HEK293 (cell line): ENCODE data around the gene ZIK1.
A peak's percentile ranks its signal among the peaks of the same experiment; 100 is the strongest.

ENCODE experiments used
- CTCF ChIA-PET: fragments of 350-600 bp; formaldehyde crosslinking; extraction: SDS; loops from one replicate; lab custom pipeline; 2021; ENCODE audit warnings: antibody characterized with exemption; lab: Yijun Ruan, JAX
- POLR2A ChIA-PET: fragments of 300-600 bp; formaldehyde crosslinking; extraction: SDS; loops from one replicate; lab custom pipeline; 2020; ENCODE audit warnings: antibody characterized with exemption, inconsistent platforms; lab: Yijun Ruan, JAX
- H3K27ac ChIP-seq: fragments of 200-500 bp; sonication (Bioruptor generic); 2 replicates; pipeline ENCODE4 v1.5.1; 2014; ENCODE audit warnings: low read depth, low read length, control low read depth, inconsistent platforms; ENCODE audit errors: extremely low read depth
- H3K36me3 ChIP-seq, 2 experiments: fragments of 200-500 bp in 1 of 2; sonication (Bioruptor generic) in 1 of 2; 1 replicate in 1 of 2; 2 replicates in 1 of 2; pipeline ENCODE4 v1.5.1; 2014 to 2017; ENCODE audit warnings: inconsistent platforms in 2 of 2, low read length in 2 of 2; ENCODE audit not compliant: control insufficient read depth in 2 of 2, insufficient read depth in 1 of 2
- H3K4me1 ChIP-seq: fragments of 200-500 bp; sonication (Bioruptor generic); 2 replicates; pipeline ENCODE4 v1.5.1; 2014; ENCODE audit warnings: mild to moderate bottlenecking, low read length, inconsistent platforms; ENCODE audit not compliant: control insufficient read depth, insufficient read depth
- H3K4me3 ChIP-seq: 2 replicates; pipeline ENCODE4 v1.5.1; 2011; ENCODE audit warnings: low read depth, mild to moderate bottlenecking, control low read depth, low read length, moderate library complexity
- H3K9me3 ChIP-seq: fragments of 200-500 bp; sonication (Bioruptor generic); 2 replicates; pipeline ENCODE4 v1.5.1; 2014; ENCODE audit warnings: low read depth, low read length, inconsistent platforms; ENCODE audit not compliant: control insufficient read depth, insufficient read depth
- GLI2 ChIP-seq: fragments of 450-650 bp; formaldehyde crosslinking; IDR thresholded peaks from 2 replicates; pipeline ENCODE4; 2017; ENCODE audit warnings: missing biosample characterization, missing genetic modification characterization, low read depth, borderline replicate concordance
- KLF17 ChIP-seq: fragments of 450-650 bp; formaldehyde crosslinking; IDR thresholded peaks from 2 replicates; pipeline ENCODE4 v1.5.1; 2016; ENCODE audit warnings: missing biosample characterization, missing genetic modification characterization
- MEIS1 ChIP-seq: sonication (generic); formaldehyde crosslinking; IDR thresholded peaks from 2 replicates; pipeline ENCODE4 v1.8.1; 2022; ENCODE audit warnings: missing genetic modification reagents, mild to moderate bottlenecking, borderline replicate concordance
- OVOL3 ChIP-seq: fragments of 450-650 bp; formaldehyde crosslinking; IDR thresholded peaks from 2 replicates; pipeline ENCODE4 v1.5.1; 2016; ENCODE audit warnings: missing biosample characterization, missing genetic modification characterization
- SETDB1 ChIP-seq: IDR thresholded peaks from one replicate; pipeline ENCODE4 v1.6.1; 2017; ENCODE audit warnings: mild to moderate bottlenecking, low read length, moderate library complexity, mixed read lengths; ENCODE audit not compliant: insufficient read length
- SP2 ChIP-seq: fragments of 450-650 bp; formaldehyde crosslinking; IDR thresholded peaks from 2 replicates; pipeline ENCODE4 v1.5.1; 2016; ENCODE audit warnings: missing biosample characterization, missing genetic modification characterization
- TCF7L2 ChIP-seq: IDR thresholded peaks from 2 replicates; pipeline ENCODE4 v1.6.1; 2011; ENCODE audit warnings: low read depth, mild to moderate bottlenecking, inconsistent platforms, low read length, moderate library complexity, borderline replicate concordance
- TRIM28 ChIP-seq: IDR thresholded peaks from 2 replicates; pipeline ENCODE4 v1.6.1; 2011; ENCODE audit warnings: low read length, control low read depth, borderline replicate concordance
- ZBTB21 ChIP-seq: fragments of 450-650 bp; formaldehyde crosslinking; IDR thresholded peaks from 2 replicates; pipeline ENCODE4 v1.5.1; 2017; ENCODE audit warnings: missing biosample characterization, missing genetic modification characterization
- ZBTB49 ChIP-seq: fragments of 450-650 bp; formaldehyde crosslinking; IDR thresholded peaks from 2 replicates; pipeline ENCODE4 v1.5.1; 2016; ENCODE audit warnings: missing biosample characterization, missing genetic modification characterization, low read depth
- ZNF157 ChIP-seq: fragments of 450-650 bp; formaldehyde crosslinking; IDR thresholded peaks from 2 replicates; pipeline ENCODE4 v1.5.1; 2016; ENCODE audit warnings: missing biosample characterization, missing genetic modification characterization
- ZNF18 ChIP-seq: fragments of 450-650 bp; formaldehyde crosslinking; IDR thresholded peaks from 2 replicates; pipeline ENCODE4 v1.5.1; 2016; ENCODE audit warnings: missing biosample characterization, missing genetic modification characterization
- ZNF2 ChIP-seq: fragments of 450-650 bp; formaldehyde crosslinking; IDR thresholded peaks from 2 replicates; pipeline ENCODE4 v1.5.1; 2016; ENCODE audit warnings: missing biosample characterization, missing genetic modification characterization
- ZNF223 ChIP-seq: fragments of 450-650 bp; formaldehyde crosslinking; IDR thresholded peaks from 2 replicates; pipeline ENCODE4 v1.5.1; 2016; ENCODE audit warnings: missing biosample characterization, missing genetic modification characterization
- ZNF239 ChIP-seq: fragments of 450-650 bp; formaldehyde crosslinking; IDR thresholded peaks from 2 replicates; pipeline ENCODE4 v1.5.1; 2016; ENCODE audit warnings: missing biosample characterization, missing genetic modification characterization
- ZNF266 ChIP-seq: fragments of 450-650 bp; formaldehyde crosslinking; IDR thresholded peaks from 2 replicates; pipeline ENCODE4 v1.5.1; 2016; ENCODE audit warnings: missing biosample characterization, missing genetic modification characterization, low read depth
- ZNF280D ChIP-seq: fragments of 450-650 bp; formaldehyde crosslinking; IDR thresholded peaks from 2 replicates; pipeline ENCODE4 v1.5.1; 2016; ENCODE audit warnings: missing biosample characterization, missing genetic modification characterization
- ZNF354C ChIP-seq: fragments of 450-650 bp; formaldehyde crosslinking; IDR thresholded peaks from 2 replicates; pipeline ENCODE4 v1.5.1; 2016; ENCODE audit warnings: missing biosample characterization, missing genetic modification characterization, low read depth, borderline replicate concordance
- ZNF366 ChIP-seq: fragments of 450-650 bp; formaldehyde crosslinking; conservative IDR thresholded peaks from 2 replicates; pipeline ENCODE4 v1.5.1; 2016; ENCODE audit warnings: missing biosample characterization, missing genetic modification characterization
- ZNF473 ChIP-seq: fragments of 450-650 bp; formaldehyde crosslinking; IDR thresholded peaks from 2 replicates; pipeline ENCODE4 v1.5.1; 2017; ENCODE audit warnings: missing biosample characterization, missing genetic modification characterization
- ZNF530 ChIP-seq: fragments of 450-650 bp; formaldehyde crosslinking; IDR thresholded peaks from 2 replicates; pipeline ENCODE4 v1.5.1; 2016; ENCODE audit warnings: low read depth, missing biosample characterization, missing genetic modification characterization
- ZNF658 ChIP-seq: fragments of 450-650 bp; formaldehyde crosslinking; IDR thresholded peaks from 2 replicates; pipeline ENCODE4; 2016; ENCODE audit warnings: missing biosample characterization, missing genetic modification characterization
- ZNF660 ChIP-seq: fragments of 450-650 bp; IDR thresholded peaks from 2 replicates; pipeline ENCODE4 v1.5.1; 2018; ENCODE audit warnings: missing biosample characterization, mild to moderate bottlenecking, missing genetic modification characterization
- ZNF707 ChIP-seq: fragments of 450-650 bp; formaldehyde crosslinking; IDR thresholded peaks from 2 replicates; pipeline ENCODE4 v1.5.1; 2016; ENCODE audit warnings: missing biosample characterization, missing genetic modification characterization
- ZNF776 ChIP-seq: fragments of 450-650 bp; formaldehyde crosslinking; IDR thresholded peaks from 2 replicates; pipeline ENCODE4 v1.5.0; 2017; ENCODE audit warnings: missing biosample characterization, missing genetic modification characterization, borderline replicate concordance
- ZNF830 ChIP-seq: fragments of 450-650 bp; IDR thresholded peaks from 2 replicates; pipeline ENCODE4 v1.5.0; 2018; ENCODE audit warnings: missing biosample characterization, missing genetic modification characterization, low read depth, mild to moderate bottlenecking, moderate library complexity
- ZSCAN23 ChIP-seq: fragments of 450-650 bp; formaldehyde crosslinking; IDR thresholded peaks from 2 replicates; pipeline ENCODE4 v1.5.1; 2016; ENCODE audit warnings: missing biosample characterization, missing genetic modification characterization

Gene ZIK1

GRCh38 chr19:57615346-57615745 is 31.4 kb downstream of the ZIK1 start:
- ChIA-PET POLR2A (no interaction called here), CTCF (no interaction called here)
- Histone ChIP-seq H3K4me3 (peak overlapping the region; percentile 95), H3K4me1 (no peaks in the 10 kb centered on the region), H3K9me3 (peaks cover 27% of the 10 kb centered on the region), H3K27ac (no peak overlapping the region), H3K36me3 (peaks cover 38 to 54% of the 10 kb centered on the region in 2 experiments)
- TF ChIP-seq ZNF2 (tag by site-specific recombination) (no peak), ZNF530 (tag by site-specific recombination) (no peak), ZNF366 (tag by site-specific recombination) (no peak), TRIM28 (peak; percentile 94; the same call in 1 of the 2 replicates), ZNF266 (no peak), TCF7L2 (no peak), ZNF473 (no peak), SETDB1 (peak; percentile 97), ZNF239 (tag by site-specific recombination) (no peak), MEIS1 (no peak), ZBTB49 (tag by site-specific recombination) (no peak), ZBTB21 (tag by site-specific recombination) (0 out of 2 replicates have a peak, but pooled peaks have one; percentile 6), ZNF707 (tag by site-specific recombination) (no peak), SP2 (tag by site-specific recombination) (0 out of 2 replicates have a peak, but pooled peaks have one; percentile 19), ZNF830 (no peak)

- H3K9me3 ChIP-seq = peaks cover 30% of the 10 kb centered on the region
- POLR2A ChIA-PET = interaction anchor here (1.2 kb wide), 1 partner anchor 61 kb away, joined by 5 read pairs; the partner anchor contains the start of gene ZNF551
- no peaks in the 10 kb centered on the region for H3K4me1 ChIP-seq
- H3K36me3 ChIP-seq = peaks cover 54 to 89% of the 10 kb centered on the region in 2 experiments
- no peak overlapping the region for H3K27ac ChIP-seq
- CTCF ChIA-PET = no interaction called here
- no peak overlapping the region for H3K4me3 ChIP-seq
- TF ChIP-seq ZNF280D (tag by site-specific recombination) (peak; percentile 89), OVOL3 (tag by site-specific recombination) (no peak), ZNF223 (tag by site-specific recombination) (no peak), GLI2 (tag by site-specific recombination) (no peak), ZNF157 (tag by site-specific recombination) (no peak), ZNF660 (tag by site-specific recombination) (no peak), ZNF658 (tag by site-specific recombination) (no peak), SETDB1 (peak; percentile 100), ZNF776 (no peak), ZNF354C (tag by site-specific recombination) (no peak), KLF17 (tag by site-specific recombination) (no peak), ZNF18 (peak; percentile 73), ZSCAN23 (tag by site-specific recombination) (no peak)
Measured at GRCh38 chr19:57620673-57621348, 36.9 kb downstream of the ZIK1 start.
